Activated T-helper 1 cell treated with anti-CD3 and anti-CD28 coated beads, Interleukin-2, amount 50 U/mL, for 16 hours (primary cell): ENCODE measurements around the gene C3orf33.
"Not testable (repeated sequence)": the region's sequence is repeated elsewhere in the genome, so short reads cannot be mapped to it uniquely, and the experiment has no call there.

Experiments used
- DNase-seq, 2 donors: peaks; one replicate each; pipeline ENCODE4 v3.0.0-alpha.2; 2020; ENCODE audit warnings: low read depth in 1 of 2, low spot score in 1 of 2

The C3orf33 gene

GRCh38 chr3:155805802-155806618 is at the start of gene C3orf33:
C3orf33 (minus strand) TSS chr3:155806278; CDS start chr3:155806252, 26 bp downstream.
- peak; percentile 41 to 68 for DNase-seq

GRCh38 chr3:155854141-155854940 is 48.3 kb upstream of the C3orf33 start, which contains the start of gene SLC33A1:
SLC33A1 (minus strand) TSS chr3:155854427; CDS start chr3:155853997, 430 bp downstream.
- peak; percentile 97 to 98 for DNase-seq

- peak in 1 of 2 donors; percentile 12 for DNase-seq
Observed at GRCh38 chr3:155853214-155854140, 47.4 kb upstream of the C3orf33 start.

- no peak for DNase-seq
Observed at GRCh38 chr3:155852341-155852740, 46.3 kb upstream of the C3orf33 start.

- DNase-seq = not testable (repeated sequence)
Observed at GRCh38 chr3:155849404-155849803, 43.3 kb upstream of the C3orf33 start.

- no peak for DNase-seq
Observed at GRCh38 chr3:155847993-155848392, 41.9 kb upstream of the C3orf33 start.

GRCh38 chr3:155846119-155846518 is 40.0 kb upstream of the C3orf33 start:
- DNase-seq = no peak

GRCh38 chr3:155843569-155843968 is 37.5 kb upstream of the C3orf33 start:
- DNase-seq = no peak

- DNase-seq = no peak
Observed at GRCh38 chr3:155835341-155836071, 29.4 kb upstream of the C3orf33 start.

- DNase-seq = not testable (repeated sequence)
Observed at GRCh38 chr3:155828490-155829098, 22.5 kb upstream of the C3orf33 start.

GRCh38 chr3:155815030-155815545 is 9.0 kb upstream of the C3orf33 start:
- no peak for DNase-seq

GRCh38 chr3:155813224-155813623 is 7.1 kb upstream of the C3orf33 start:
- not testable (repeated sequence) for DNase-seq

GRCh38 chr3:155809181-155809580 is 3.1 kb upstream of the C3orf33 start:
- DNase-seq = no peak

GRCh38 chr3:155807823-155808222 is 1.7 kb upstream of the C3orf33 start:
- DNase-seq = no peak

GRCh38 chr3:155805204-155805801 is 775 bp downstream of the C3orf33 start:
- DNase-seq = no peak

GRCh38 chr3:155804323-155804722 is 1.8 kb downstream of the C3orf33 start:
- DNase-seq = no peak

GRCh38 chr3:155792532-155792931 is 13.5 kb downstream of the C3orf33 start:
- DNase-seq = no peak

- no peak for DNase-seq
Observed at GRCh38 chr3:155791190-155791589, 14.9 kb downstream of the C3orf33 start.

- DNase-seq = no peak
Observed at GRCh38 chr3:155790272-155790925, 15.7 kb downstream of the C3orf33 start.
